Choroid plexus epithelial cell (primary cell): ENCODE results near the gene ZBTB40.

Experiments
- DNase-seq: peaks from one replicate; pipeline ENCODE4 v3.0.0-alpha.2; 2010; ENCODE audit warnings: low read depth
- H3K4me3 ChIP-seq: 2 replicates; pipeline ENCODE4 v1.5.1; 2011; ENCODE audit warnings: low read depth, mild to moderate bottlenecking, control low read depth, low read length, moderate library complexity
- TF ChIP-seq, protein P1 (sequence below): conservative IDR thresholded peaks from 2 replicates; pipeline ENCODE4 v1.5.1; 2011; ENCODE audit warnings: low read depth, mild to moderate bottlenecking, control low read depth, inconsistent platforms, low read length, moderate library complexity

The ZBTB40 gene

DNA sequence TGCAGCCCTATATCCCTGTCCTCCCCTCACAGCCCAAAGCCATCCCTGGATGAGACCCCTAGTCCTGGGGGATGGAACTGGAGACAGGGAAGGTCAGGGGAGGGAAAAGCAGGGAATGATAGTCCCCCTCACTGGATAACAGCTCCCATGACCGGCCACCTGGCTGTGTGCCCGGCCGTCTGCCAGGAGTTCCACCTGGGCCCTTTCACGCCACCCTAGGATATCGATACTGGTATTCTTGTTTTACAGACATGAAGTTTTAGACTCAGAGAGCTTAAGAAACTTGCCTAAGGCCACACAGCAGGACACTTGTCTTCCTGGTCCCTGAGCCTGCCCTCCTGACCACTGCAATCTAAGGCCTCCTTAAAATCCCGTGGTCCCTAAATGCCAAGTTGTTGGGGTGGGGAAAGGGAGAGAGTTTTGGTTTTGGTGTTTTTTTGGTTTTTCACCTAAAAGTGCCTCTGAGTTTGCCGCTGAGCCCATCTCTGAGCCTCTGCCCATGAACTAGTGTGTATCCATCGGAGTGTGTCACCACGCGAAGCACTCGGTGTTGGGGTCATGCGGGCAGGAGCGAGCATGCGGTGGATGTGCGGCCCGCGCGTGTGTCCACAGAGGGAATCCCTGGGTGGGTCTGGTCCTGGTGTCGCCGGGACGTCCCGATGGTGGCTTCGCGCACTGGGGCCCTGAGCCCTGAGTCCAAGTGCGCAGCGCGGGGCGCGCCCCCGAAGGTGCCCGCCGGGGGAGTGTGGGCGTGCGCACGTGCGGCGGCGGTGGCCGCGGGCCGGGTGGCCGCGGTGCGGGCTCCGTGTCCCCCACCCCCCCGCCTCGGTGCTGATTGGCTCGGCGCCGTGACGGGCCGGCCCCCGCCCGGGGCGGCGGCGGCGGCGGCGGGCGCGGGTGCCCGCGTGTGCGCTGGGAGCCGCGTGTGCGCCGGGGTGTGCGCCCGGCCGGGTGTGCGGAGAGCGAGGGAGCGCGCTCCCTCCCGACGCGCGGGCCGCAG is 111.2 kb downstream of the ZBTB40 start, which contains the start of gene EPHA8:
Gene EPHA8, plus strand, starts transcription at position 906 of the 1,000 bp plus-strand sequence. CDS start 147 bp downstream, outside the sequence.
- TF ChIP-seq, protein P1, sequence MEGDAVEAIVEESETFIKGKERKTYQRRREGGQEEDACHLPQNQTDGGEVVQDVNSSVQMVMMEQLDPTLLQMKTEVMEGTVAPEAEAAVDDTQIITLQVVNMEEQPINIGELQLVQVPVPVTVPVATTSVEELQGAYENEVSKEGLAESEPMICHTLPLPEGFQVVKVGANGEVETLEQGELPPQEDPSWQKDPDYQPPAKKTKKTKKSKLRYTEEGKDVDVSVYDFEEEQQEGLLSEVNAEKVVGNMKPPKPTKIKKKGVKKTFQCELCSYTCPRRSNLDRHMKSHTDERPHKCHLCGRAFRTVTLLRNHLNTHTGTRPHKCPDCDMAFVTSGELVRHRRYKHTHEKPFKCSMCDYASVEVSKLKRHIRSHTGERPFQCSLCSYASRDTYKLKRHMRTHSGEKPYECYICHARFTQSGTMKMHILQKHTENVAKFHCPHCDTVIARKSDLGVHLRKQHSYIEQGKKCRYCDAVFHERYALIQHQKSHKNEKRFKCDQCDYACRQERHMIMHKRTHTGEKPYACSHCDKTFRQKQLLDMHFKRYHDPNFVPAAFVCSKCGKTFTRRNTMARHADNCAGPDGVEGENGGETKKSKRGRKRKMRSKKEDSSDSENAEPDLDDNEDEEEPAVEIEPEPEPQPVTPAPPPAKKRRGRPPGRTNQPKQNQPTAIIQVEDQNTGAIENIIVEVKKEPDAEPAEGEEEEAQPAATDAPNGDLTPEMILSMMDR: no peak
- no peak within 1 kb of the TSS for H3K4me3 ChIP-seq
- DNase-seq: no peak

DNA sequence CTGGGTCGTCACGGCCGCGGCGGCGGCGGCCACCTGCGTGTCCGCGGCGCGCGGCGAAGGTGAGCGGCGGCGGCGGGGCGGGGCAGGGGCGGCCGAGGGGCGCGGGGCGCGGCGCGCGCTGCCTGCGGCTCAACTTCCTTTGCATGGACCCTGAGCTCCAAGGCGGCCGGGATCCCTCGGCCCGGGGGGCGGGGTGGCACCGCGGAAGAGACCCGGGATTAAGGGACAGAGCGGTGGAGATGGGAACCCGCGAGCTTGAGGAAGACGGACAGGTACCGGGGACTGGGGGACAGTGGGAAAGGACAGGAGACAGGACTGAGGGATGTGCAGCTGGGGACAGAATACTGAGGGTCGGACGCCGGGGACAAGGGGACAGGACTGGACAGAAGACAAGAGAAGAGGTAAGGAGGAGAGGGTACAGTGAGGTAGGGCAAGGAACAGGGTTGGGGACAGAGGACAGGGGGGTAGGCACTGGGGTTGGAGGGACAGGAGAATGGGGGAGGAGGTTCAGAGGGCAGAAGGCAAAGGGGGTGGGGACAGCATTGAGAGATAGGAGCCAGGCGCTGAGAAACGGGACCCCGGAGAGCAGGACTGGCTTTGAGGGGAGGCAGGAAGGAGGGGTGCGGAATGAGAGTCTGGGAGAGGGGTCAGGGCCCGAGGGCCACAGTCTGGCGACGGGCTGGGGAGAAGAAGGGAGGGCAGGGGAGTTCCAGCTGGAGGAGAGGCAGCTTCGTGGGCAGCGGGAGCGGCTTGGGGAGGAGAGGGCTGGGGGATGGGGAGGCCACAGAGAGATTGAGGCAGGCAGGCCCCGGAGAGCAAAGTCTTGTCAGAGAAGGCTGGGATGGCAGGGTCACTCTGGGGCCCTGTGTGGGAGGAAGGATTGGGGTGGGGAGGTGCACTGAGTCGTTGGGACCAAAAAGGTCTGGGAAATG is 112.3 kb downstream of the ZBTB40 start:
- H3K4me3 ChIP-seq: no peak overlapping the region
- no peak for DNase-seq
- TF ChIP-seq, protein P1: no peak

DNA sequence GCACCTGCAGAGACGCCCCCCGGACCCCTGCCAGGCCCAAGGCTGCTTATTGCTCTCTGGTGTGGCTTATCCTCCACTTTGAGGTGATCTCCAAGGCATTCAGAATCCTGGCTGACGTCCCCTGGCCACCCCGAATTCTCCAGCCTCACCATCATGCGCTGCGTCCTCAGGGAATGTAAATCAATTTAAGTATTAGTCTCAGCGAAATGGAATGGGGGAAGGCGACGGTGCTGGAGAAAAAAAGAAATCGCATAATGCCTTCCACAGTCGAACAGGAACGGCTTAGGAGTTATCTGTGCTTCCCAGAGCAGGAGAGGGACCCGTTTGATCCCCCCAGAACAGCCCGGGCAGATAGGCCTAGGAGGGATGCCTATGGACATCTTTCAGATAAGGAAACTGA is 114.5 kb downstream of the ZBTB40 start:
- TF ChIP-seq, protein P1: no peak
- no peak overlapping the region for H3K4me3 ChIP-seq
- DNase-seq: no peak

DNA sequence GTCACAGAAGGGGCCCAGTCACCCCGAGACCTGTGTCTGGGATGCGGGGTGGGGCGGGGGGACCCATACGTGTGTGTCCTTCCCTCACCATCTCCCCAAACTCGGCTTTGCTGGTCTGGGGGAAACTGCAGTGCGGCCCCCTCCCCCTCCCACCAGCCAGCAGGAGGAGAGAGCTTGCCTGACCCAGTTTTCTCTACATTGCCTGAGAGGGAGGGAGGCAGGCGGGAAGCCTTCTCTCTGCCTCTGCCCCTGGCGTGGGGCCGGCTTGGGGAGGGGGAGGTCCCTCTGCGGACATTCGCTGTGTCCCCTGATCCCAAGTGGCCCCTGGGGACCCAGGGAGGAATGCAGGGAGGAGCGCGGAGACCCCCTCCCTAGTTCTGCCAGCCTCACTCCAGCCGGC is 115.5 kb downstream of the ZBTB40 start:
- TF ChIP-seq, protein P1: no peak
- no peak for DNase-seq
- H3K4me3 ChIP-seq: no peak overlapping the region

DNA sequence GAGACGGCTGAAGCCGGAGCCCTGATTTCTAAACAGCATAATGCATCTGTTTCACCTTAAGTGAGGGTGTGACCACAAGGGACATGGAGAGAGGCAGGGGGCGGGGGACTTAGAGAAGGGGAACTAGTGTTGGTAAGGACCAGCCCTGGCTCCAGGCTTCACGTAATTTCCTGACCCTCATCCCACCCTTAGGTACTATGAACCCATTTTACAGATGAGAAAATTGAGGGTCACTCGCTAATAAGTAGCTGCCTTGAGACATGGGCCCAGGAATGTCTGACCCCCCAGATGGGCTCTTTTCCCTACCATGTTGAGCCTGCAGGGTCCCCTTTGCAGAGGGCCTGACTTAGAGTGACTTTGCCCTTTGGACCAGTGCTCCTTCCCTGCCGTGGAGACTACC is 116.3 kb downstream of the ZBTB40 start:
- DNase-seq: no peak
- H3K4me3 ChIP-seq: no peak overlapping the region
- TF ChIP-seq, protein P1: no peak

DNA sequence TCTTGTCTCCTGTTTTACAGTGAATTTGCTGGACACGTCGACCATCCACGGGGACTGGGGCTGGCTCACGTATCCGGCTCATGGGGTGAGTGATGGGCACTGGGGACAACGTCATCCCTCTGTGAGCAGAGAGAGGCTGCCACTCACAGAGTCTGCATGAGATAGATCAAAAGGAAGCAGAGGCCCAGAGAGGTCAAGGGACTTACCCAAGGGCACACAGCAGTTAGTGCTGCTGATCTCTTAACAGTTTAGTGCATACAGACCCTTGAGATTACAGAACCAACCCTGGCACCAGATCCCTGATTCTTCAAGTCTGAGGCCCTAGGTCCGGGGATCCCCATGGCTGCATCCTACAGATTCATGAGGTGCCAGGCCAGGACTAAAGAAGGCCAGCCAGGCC is 117.6 kb downstream of the ZBTB40 start:
- TF ChIP-seq, protein P1: no peak
- no peak overlapping the region for H3K4me3 ChIP-seq
- DNase-seq: no peak
